DND-41 (cell line): ENCODE measurements around the gene ATP8A2.

Experiments
- CTCF ChIP-seq: IDR thresholded peaks from 2 replicates; pipeline ENCODE4 v1.5.1; 2012; ENCODE audit warnings: borderline replicate concordance, low read length, moderate library complexity, mild to moderate bottlenecking; ENCODE audit not compliant: poor library complexity, severe bottlenecking; ENCODE audit errors: extremely low read depth
- EZH2 ChIP-seq: IDR thresholded peaks from 3 replicates; pipeline ENCODE4 v1.6.1; 2012; ENCODE audit warnings: borderline replicate concordance, low read depth, mild to moderate bottlenecking, moderate library complexity, low read length, inconsistent platforms; ENCODE audit not compliant: severe bottlenecking

GRCh38 chr13:25744178-25744577, 372.4 kb downstream of the ATP8A2 start:
- TF ChIP-seq EZH2 (no peak), CTCF (no peak)
